GM19035 (cell line): Measurements from ENCODE around the gene HMGB1.
"Not testable (repeated sequence)": the region's sequence is repeated elsewhere in the genome, so short reads cannot be mapped to it uniquely, and the experiment has no call there.

ENCODE experiments used
- ATAC-seq: cut with Tn5 transposase; IDR thresholded peaks from one replicate; pipeline ENCODE4 v1.9.1; 2021; ENCODE audit not compliant: unreplicated experiment

HMGB1 gene

DNA sequence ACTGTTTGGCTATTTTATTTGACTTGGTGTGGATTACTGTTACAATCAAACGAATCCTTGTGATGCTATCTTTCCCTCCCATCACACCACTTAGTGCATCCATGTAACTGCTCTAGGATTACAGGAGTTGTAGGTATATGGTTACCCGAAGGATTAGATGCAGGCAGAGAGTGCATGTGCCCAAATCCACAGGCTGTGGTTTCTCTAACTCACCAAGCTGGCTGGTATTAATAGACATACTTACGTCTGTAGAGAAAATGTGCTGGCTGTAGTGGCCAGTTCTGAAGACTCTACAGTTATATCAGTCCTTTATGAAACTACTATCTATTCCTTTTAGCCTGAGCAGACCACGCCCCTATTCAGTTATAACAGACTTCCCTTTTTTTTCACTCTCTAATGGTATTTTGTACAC is 1.1 kb upstream of the HMGB1 start:
- no peak for ATAC-seq

DNA sequence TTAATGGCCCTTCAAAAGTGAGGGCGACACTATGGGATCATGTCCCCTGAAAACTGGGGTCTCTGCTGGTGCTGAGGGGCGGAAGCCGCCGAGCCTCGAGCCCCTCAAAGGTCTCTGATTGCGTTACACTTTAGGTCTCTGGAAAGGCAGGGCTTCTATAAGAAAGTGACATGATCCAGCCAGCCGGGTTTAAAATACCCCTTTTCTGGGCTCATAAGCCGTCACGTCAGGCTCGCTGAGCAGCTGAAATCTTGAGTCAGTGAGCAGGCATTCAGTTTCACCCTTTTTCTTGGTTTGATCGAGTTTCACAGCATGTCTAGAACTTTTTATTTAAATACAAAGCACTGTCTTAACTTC is 600 bp upstream of the HMGB1 start:
- no peak for ATAC-seq

DNA sequence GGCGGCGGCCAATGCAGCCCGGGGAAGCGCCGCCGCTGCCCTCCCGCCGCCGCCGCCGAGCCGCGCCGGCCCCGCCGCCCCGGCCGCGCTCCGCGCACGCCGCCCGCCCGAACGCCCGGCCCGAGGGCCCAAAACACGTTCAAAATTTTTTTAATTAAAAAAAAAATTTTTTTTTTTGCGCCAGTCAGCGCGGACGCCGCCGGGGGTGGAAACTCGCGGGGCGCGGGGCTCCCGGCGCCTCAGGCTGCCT is 468 bp downstream of the HMGB1 start:
- ATAC-seq = no peak

DNA sequence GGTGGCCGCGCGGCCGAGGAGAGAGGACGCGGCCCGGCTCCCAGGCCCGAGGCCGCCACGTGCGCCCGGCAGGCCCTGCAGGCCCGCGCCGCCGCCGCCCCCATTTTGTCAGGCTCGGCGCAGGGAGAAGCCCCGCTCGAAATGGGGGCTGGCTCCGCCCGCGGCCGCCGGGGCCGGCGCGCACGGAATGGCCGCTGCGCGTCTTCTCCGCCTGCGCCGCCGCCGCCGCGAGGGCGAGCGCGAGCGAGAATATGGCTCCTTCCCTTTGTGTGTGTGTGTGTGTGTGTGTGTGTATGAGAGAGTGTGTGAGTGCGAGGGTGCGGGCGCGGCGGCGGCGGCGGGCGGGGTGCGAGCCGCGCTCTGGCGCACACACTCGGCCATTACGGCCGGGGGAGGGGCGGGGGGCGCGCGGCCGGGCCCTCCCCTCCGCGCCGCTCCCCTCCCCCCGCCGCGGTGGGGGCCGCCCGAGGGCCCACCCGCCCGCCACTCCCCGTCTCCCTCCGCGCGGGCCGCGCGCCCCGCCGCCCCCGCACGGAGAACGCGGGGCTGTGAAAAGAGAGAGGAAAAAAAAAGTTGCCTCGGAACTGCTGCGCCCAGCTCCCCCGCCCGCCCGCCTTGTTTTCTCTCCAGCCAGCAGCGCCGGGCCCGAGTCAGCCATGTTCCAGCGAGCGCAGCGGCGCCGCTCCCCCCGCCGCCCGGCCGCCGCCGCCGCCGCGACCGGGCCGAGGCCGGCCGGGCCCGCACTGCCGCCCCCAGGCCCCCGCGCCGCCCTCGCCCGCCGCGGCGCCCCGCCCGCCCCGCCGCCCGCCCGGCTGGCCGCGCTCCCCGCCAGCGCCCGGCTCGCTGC is 1.0 kb downstream of the HMGB1 start:
- ATAC-seq = peak; percentile 37

DNA sequence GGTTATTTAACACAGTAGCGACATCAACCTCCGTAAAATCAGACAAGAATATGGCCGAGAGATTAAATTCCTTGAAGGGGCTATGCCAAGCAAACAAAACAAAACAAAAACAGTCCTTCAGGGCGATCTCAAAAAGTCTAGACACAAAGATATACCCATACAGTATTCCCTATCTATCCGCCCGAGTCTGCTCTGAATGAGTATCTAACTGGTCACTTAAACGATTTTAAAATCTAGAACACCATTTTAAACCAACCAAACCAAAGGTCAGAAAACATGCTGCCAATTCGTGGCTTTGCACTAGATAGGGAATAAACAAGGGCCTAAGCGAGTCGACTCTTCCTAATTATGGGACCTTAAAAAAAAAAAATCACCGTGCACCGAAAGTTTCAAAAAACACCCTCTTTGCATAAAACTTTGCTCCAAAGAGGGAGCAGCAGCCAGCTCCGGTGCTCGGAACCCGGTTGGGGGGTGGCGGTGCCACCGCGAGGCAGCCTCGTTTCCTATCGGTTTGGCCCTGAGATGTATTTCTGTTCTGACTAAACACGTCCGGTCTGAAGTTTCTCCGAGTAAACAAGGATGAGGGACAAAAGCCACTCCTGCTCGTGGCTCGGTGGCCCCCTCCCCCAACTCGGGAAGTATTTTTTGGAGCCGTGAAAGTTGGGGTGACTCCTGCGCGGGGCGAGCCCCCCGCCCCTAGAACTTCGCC is 1.8 kb downstream of the HMGB1 start:
- peak; percentile 43 for ATAC-seq

DNA sequence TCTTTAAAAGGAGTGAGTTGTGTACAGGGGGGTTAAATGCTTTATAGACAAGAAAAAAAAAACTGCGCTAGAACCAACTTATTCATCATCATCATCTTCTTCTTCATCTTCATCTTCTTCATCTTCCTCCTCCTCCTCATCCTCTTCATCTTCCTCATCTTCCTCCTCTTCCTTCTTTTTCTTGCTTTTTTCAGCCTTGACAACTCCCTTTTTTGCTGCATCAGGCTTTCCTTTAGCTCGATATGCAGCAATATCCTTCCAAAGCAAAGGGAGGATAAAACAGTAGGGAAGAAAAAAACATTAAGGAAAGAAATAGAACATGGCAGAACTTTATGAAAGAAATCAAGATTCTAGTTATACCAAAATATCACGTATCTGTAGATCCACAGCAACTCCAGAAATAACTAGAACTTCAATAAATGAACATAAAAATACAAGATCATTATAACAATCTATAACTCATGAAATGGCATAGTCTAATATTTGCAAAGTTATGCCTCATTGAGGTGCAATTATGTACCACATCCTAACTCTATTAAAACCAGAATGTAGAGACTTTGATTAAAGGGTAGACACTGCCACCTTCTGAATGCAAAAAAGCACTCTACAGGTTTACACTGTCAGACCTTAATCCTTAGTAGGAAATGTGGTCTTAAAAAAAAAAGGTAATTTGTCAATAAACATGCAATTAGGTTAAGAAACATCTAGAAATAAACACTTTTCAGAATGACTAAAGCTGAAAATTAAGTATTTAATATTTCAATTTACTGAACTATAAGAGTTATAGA is 4.3 kb downstream of the HMGB1 start:
- not testable (repeated sequence) for ATAC-seq

DNA sequence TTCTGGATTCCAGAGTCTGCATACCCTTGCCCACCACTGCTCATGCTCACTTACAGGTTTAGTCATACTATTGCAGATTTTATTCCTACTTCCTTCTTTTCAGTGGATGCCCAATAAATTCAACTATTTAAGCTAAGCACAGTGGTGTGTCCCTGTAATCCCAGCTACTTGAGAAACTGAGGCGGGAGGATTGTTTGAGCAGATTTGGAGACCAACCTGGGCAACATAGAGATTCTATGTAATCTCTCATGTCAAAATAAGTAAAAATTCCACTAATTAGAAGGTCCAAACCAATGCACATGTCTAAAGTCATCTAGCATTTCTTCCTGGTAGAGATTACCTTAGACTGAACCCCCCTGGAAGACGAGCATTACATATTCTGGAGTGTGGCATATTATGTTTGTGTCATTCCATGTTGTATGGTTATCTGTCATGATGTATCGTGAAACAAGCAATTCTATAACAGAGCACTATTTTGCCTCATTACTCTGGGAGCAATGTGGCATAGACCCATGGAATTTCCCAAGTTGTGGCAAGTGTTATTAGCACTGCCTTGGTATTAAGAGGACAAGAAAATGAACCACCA is 8.3 kb downstream of the HMGB1 start:
- ATAC-seq = no peak

DNA sequence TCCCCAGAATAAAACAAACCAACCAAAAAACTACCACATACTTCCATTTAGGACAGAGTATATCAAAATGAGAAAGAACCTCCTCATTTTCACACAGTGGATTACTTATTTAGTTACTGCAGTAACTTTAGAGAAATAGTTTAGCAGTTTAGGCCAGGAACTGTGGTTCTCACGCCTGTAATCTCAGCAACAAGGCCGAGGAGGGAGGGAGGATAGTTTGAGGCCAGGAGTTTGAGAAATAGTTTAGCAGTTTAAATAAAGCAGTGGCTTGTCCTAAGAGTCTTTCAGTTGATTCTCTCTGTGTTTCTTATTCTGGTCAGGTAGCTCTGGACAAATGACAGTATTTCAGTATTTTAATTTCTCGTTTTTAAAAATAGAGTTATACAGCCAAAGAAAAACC is 9.4 kb downstream of the HMGB1 start:
- no peak for ATAC-seq

DNA sequence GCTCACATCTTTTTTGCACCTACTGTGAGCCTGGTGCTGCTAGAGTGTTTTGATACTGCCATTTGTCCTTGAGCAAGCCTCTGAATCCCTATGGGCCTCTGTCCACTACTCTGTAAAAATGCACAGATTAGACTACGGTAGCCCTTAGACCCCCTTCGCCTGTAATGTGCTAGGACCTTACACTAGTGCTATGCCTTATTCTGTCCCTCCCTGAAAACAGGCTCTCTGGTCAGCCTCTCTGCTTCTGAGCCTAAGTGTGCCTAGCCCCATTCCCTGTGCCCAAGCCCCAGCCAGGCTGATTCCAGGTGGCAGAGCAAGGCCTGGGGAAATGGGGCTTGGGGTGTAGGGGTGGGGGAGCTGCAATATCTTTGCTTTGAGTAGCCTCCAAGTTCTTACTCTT is 10.7 kb downstream of the HMGB1 start:
- no peak for ATAC-seq

DNA sequence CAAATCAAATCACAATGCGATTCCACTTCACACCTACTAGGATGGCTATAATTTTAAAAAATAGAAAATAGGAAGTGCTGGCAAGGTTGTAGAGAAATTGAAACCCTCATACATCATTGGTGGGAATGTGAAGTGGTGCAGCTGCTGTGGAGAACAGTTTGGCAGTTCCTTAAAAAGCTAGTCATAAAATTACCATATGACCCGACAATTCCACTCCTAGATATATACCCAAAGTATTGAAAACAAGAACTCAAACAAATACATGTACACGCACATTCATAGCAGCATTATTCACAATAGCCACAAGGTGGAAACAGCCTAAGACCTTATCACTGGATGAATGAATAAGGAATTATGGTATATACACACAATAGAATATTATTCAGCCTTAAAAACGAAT is 12.0 kb downstream of the HMGB1 start:
- no peak for ATAC-seq

DNA sequence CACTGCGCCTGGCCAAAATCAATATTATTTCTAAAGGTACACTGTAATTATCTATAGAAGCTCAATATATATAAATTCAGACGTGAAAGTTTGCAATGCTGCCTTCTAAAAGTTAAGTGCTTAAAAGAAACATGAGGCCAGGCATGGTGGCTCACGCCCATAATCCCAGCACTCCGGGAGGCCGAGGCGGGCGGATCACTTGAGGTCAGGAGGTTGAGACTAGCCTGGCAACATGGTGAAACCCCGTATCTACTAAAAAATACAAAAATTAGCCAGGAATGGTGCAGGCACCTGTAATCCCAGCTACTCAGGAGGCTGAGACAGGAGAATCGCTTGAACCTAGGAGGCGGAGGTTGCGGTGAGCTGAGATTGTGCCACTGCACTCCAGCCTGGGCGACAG is 14.3 kb downstream of the HMGB1 start:
- ATAC-seq = not testable (repeated sequence)

DNA sequence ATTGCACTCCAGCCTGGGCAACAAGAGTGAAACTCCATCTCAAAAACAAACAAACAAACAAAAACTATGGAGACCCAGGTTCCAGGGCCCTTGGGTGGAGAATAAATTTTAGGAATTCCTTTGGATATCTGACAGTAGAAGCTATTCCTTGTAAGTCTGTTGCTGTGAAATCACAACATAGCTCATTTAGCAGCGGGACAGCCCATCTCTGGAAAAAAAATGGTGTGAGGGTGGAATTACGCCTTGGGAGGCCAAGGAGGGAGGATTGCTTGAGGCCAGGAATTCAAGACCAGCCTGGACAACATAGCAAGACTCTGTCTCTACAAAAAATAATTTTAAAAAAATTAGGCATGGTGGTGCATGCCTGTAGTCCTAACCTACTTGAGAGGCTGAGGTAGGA is 15.7 kb downstream of the HMGB1 start:
- no peak for ATAC-seq

DNA sequence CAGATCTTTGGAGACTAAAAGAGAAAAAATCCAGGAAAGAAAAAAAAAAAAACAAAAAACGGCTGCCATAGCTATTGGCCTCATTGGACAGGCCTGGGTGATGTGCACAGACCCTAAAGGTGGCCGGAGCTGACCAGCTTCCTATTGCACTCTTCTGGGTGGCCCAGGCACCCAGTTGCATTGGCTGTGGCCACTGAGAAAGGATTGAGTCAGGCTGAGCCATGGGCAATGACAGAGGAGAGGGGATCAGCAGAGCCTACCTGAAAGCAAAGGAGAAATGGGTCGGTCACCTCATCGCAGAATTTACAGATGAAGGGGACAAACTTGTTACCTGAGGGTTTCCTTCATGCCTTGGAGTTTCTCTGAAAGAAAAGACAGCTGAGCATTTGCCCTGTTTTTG is 17.3 kb downstream of the HMGB1 start:
- ATAC-seq = no peak

DNA sequence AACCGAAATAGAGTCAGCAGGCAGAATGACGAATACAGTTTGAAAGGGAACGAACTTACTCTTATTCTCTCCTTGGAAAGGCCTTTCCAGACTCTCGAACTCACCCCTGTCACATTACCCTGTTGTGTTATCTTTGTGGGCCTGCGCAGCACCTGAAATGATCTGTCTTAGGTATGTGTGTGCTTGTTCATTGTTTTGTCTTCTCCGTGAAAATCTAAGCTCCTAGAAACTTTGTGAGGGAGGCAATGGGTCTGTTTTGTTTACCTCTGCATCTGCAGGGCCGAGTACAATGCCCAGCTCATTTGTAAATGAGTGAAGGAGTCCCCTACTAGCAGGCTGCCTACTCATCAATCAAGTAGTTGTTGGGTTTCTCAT is 19.6 kb downstream of the HMGB1 start:
- ATAC-seq = peak; percentile 9

DNA sequence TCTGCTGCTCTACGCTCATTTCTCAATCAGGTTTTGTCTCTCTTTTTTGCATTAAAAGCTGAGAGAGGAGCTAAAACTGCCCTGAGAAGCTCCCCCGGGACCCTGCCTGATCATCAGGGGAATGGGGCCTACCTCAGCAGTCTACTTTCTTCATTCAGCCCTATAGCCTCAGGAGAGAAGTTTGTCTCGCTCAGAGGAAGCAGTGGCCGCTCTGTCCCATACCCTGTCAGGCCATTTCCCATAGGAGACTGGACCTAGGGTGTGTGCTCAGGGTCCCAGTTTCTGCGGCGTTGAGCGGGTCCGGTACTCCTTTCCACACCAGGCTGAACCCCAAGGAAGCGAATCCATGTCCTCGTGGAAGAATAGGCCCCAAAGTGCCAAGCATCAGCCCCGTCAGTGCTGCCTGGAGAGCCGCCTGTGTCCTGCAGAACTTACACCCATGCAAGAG is 21.8 kb downstream of the HMGB1 start:
- ATAC-seq = peak; percentile 46

DNA sequence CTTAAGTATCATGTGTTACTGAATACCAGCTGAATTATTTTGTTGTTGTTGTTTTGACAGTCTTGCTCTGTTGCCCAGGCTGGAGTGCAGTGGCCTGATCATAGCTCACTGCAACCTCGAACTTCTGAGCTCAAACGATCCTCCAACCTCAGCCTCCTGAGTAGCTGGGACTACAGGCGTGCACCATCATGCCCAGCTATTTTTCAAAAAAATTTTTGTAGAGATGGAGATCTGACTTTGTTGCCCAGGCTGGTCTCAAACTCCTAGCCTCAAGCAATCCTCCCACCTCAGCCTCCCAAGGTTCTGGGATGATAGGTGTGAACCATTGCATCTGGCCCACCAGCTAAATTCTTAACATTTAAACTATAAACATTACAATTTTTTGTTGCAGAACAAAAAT is 22.2 kb downstream of the HMGB1 start:
- ATAC-seq = not testable (repeated sequence)

DNA sequence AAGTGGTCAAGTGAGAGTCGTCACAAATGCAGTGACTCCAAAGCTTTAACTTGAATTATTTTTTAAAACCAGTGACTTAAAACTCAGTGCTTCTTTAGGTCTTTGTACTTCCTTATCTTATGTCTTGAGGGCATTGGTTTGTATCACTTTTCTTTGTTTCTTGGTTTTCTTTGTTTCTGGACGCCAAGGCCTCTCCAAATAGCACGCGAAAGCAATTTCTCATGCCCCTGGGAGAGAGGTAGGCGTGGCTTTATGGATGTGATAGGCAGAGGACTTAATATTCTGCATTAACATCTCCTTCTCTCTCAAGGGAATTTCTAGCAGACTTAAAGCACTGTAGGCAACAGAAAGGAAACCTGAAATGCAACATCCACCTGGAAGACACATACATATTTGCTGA is 22.8 kb downstream of the HMGB1 start:
- no peak for ATAC-seq

DNA sequence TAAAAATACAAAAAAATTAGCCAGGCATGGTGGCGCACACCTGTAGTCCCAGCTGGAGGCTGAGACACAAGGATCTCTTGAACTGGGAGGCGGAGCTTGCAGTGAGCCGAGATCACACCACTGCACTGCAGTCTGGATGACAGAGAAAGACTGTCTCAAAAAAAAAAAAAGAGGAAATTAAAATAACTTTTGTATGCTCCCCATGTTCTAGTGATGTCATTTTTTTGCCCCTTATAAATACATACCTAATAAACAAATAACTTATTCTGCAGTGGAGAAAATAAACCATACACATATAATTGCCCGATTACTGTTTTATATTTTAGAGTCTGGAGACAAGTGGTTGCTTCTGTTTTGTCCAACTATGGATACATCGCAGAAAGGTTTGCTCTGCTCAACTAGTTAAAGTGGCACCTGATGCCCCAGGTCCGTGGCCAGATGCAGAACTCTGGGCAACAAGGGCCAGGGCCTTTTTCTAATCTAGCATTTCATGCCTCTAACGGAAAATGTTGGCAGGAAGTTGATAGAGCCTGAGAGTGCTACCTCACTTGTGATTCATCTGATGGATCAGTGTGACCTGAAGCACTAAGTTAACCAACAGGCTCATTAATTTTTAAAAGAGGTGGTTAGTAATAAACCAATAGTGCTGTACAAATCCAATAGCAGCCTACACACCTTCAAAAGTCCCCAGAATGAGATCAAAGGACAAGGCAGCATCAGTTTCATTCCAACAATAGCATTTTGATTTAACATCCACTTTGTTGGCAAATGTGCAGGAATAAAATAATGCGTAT is 24.6 kb downstream of the HMGB1 start:
- no peak for ATAC-seq

DNA sequence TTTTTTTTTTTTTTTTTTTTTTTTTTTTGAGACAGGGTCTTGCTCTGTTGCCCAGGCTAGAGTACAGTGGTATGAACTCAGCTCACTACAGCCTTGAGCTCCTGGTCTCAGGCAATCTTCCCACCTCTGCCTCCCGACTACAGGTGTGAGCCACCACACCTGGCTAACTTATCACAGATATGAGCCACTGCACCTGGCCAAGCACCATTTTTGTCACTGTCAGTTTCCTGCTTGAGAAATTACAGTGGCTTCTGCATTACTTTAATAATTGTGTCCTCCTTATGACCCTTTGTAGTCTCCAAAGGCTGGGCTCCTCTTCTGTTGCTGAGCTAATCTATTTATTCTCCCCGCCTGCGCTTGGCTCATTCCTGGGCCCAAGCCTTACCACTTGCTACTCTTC is 27.4 kb downstream of the HMGB1 start:
- ATAC-seq = no peak

DNA sequence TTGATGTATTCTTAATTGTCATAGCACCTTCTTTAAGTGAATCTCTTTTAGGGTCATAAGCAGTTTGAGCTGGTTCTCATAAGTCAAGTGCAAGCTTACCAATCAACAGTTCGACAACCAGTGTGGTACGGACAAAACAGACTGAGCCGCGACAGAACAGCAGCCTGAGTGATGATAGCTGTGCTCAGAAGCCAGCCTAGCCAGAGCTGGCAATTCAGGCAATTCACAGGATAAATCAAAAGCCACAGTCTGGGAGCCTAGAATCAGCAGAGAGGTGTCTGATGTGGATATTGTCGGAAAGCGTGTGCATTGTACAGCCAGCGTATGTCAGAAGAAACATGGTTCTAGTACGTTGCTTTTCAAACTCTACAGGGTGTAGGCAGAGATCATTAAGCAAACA is 28.6 kb downstream of the HMGB1 start:
- no peak for ATAC-seq

DNA sequence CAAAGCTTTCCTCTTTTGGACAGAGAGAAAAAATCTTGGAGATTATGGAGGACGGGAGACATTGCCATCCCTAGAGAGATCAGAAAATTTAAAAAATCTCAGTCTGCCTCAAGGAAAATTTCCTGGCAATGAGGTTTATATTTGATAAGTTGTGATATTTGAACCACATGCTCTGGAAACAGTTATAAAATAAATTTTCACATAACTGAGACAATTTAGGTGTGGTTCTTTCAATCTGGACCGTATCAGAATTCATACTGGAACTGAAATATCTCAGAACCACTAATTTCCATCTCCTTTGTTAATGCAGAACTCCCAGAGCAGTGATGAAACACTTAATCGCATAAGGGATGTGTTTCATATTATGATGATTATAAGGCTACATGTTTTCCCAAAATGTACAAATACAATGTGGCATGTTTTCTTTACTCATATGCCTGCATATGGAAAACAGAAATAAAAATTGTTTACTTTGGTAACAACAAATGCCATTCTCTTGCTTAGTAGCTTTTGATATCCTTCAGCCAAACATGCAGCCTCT is 29.8 kb downstream of the HMGB1 start:
- no peak for ATAC-seq
